GM12878 (cell line): ENCODE data around the gene STAMBPL1. TPM values are rescaled to one million over a fixed set of nuclear protein-coding genes. Genes with fewer than 3 reads are reported as not detected.

Experiments used
- ATAC-seq: fragments of 200-7000 bp; cut with Tn5 transposase; 3 replicates; pipeline ENCODE4 v1.9.1; 2020; ENCODE audit warnings: mild to moderate bottlenecking, moderate library complexity
- BruUV-seq: library from RNA; stranded (reverse); fragments of 400-500 nt; replicated peaks from 2 replicates; lab custom pipeline; 2021; lab: Mats Ljungman, UMichigan
- CTCF ChIA-PET: fragments of 300-600 bp; sonication (Branson Sonifier 250); formaldehyde crosslinking; extraction: SDS; loops from one replicate; lab custom pipeline; 2021; ENCODE audit warnings: inconsistent platforms; lab: Yijun Ruan, JAX
- POLR2A ChIA-PET: fragments of 350-600 bp; formaldehyde crosslinking; extraction: SDS; loops from one replicate; lab custom pipeline; 2021; ENCODE audit warnings: inconsistent platforms; lab: Charles Lee
- RAD21 ChIA-PET: fragments of 300-600 bp; sonication (Branson Sonifier 250); formaldehyde crosslinking; loops from one replicate; lab custom pipeline; 2023; ENCODE audit warnings: antibody characterized with exemption; ENCODE audit not compliant: unreplicated experiment; lab: Charles Lee
- SMC1A ChIA-PET: fragments of 300-600 bp; sonication (Branson Sonifier 250); formaldehyde crosslinking; loops from one replicate; lab custom pipeline; 2023; ENCODE audit not compliant: unreplicated experiment, uncharacterized antibody; lab: Charles Lee
- DNase-seq: peaks from one replicate; pipeline ENCODE4 v3.0.0-alpha.2; 2011; ENCODE audit warnings: low read depth, low spot score
- FAIRE-seq: peaks from 3 replicates; lab custom pipeline; 2011; peaks lifted over from hg19 to GRCh38; lab: Jason Lieb, UNC
- H2AFZ ChIP-seq: 2 replicates; pipeline ENCODE4 v1.6.0; 2011; ENCODE audit warnings: low read depth, low read length, control low read depth; ENCODE audit not compliant: control insufficient read depth
- H3K27ac ChIP-seq: 2 replicates; pipeline ENCODE4 v1.5.1; 2011; ENCODE audit warnings: control low read depth; ENCODE audit not compliant: control insufficient read depth, insufficient read depth
- H3K27me3 ChIP-seq, 2 experiments: replicated peaks in 1 of 2; 2 replicates each; pipeline versions ENCODE4 v1.6.0 to v1.6.1; 2011; ENCODE audit warnings: low read length in 1 of 2; ENCODE audit not compliant: control insufficient read depth in 2 of 2, insufficient read depth in 2 of 2
- H3K36me3 ChIP-seq, 2 experiments: 2 replicates each; pipeline ENCODE4 v1.5.1; 2011; ENCODE audit warnings: low read length in 1 of 2; ENCODE audit not compliant: control insufficient read depth in 2 of 2, insufficient read depth in 2 of 2
- H3K4me1 ChIP-seq: 2 replicates; pipeline ENCODE4 v1.6.1; 2011; ENCODE audit warnings: mild to moderate bottlenecking, low read length, moderate library complexity, mixed read lengths; ENCODE audit not compliant: control insufficient read depth, insufficient read depth
- H3K4me2 ChIP-seq: 2 replicates; pipeline ENCODE4 v1.6.0; 2011; ENCODE audit warnings: control low read depth; ENCODE audit not compliant: control insufficient read depth, insufficient read depth
- H3K4me3 ChIP-seq: fragments of 200-600 bp; sonication (generic); 2 replicates; pipeline ENCODE4 v1.5.1; 2016
- H3K79me2 ChIP-seq: 2 replicates; pipeline ENCODE4 v1.6.0; 2011; ENCODE audit warnings: low read length; ENCODE audit not compliant: control insufficient read depth, insufficient read depth
- H3K9ac ChIP-seq: 2 replicates; pipeline ENCODE4 v1.8.0; 2011; ENCODE audit warnings: low read length, control low read depth, mixed read lengths; ENCODE audit not compliant: control insufficient read depth, insufficient read depth
- H3K9me3 ChIP-seq: replicated peaks from 3 replicates; pipeline ENCODE4 v1.5.1; 2011; ENCODE audit warnings: mild to moderate bottlenecking, low read length; ENCODE audit not compliant: control insufficient read depth, insufficient read depth
- H4K20me1 ChIP-seq: 2 replicates; pipeline ENCODE4 v1.6.0; 2011; ENCODE audit not compliant: control insufficient read depth, insufficient read depth
- BHLHE40 ChIP-seq, 2 experiments: fragments of 450-650 bp in 1 of 2; IDR thresholded peaks; 2 replicates each; pipeline ENCODE4 v1.6.1; 2011 to 2017; ENCODE audit warnings: low read depth in 2 of 2, borderline replicate concordance in 1 of 2, improper control_type of control experiment in 1 of 2, low read length in 1 of 2, mild to moderate bottlenecking in 1 of 2
- CBX5 ChIP-seq: sonication (generic); IDR thresholded peaks from 2 replicates; pipeline ENCODE4 v1.6.1; 2016; ENCODE audit warnings: low read depth, moderate library complexity, mild to moderate bottlenecking, inconsistent platforms
- CHD4 ChIP-seq: fragments of 200-600 bp; sonication (generic); IDR thresholded peaks from 2 replicates; pipeline ENCODE4 v1.6.1; 2016; ENCODE audit warnings: mild to moderate bottlenecking
- POU2F2 ChIP-seq: IDR thresholded peaks from 3 replicates; pipeline ENCODE4 v1.6.1; 2011; ENCODE audit warnings: low read depth, mild to moderate bottlenecking, low read length, borderline replicate concordance
- STAT3 ChIP-seq: IDR thresholded peaks from 2 replicates; pipeline ENCODE4 v1.6.1; 2011; ENCODE audit warnings: low read depth, low read length, improper control_type of control experiment
- TAF1 ChIP-seq: IDR thresholded peaks from 2 replicates; pipeline ENCODE4 v1.6.1; 2011; ENCODE audit warnings: mild to moderate bottlenecking, low read depth, low read length, borderline replicate concordance
- TCF12 ChIP-seq: IDR thresholded peaks from 2 replicates; pipeline ENCODE4 v1.6.1; 2011; ENCODE audit warnings: low read depth, mild to moderate bottlenecking, low read length
- WGBS: methylation state at CpG from one replicate; pipeline ENCODE4 v1.1.6; 2016; ENCODE audit warnings: low lambda C conversion rate; ENCODE audit not compliant: insufficient replicate concordance, insufficient coverage; ENCODE audit errors: missing lambda C conversion rate; 5-methylcytosine and 5-hydroxymethylcytosine counted together
- in situ Hi-C: fragments of 300-500 bp; cut with MboI; formaldehyde crosslinking; loops from 9 replicates; pipeline ENCODE4 v1.14.3; 2018; ENCODE audit warnings: mixed read lengths
- intact Hi-C: fragments of 100-400 bp; cut with micrococcal nuclease; formaldehyde crosslinking; loops from one replicate; pipeline ENCODE4 v1.14.2; 2022; ENCODE audit not compliant: unreplicated experiment
- polyA plus RNA-seq, 11 experiments: library from polyadenylated mRNA; depleted of rRNA in 4 of 11; unstranded in 6 of 11; stranded (reverse) in 5 of 11; fragments of >200 nt; fragmentation: Nextera tagmentation in 4 of 11; fragmentation: Illumina TruSeq in 1 of 11; extraction: Ambion mirVana in 4 of 11; extraction: Trizol in 1 of 11; gene quantifications; 1 replicate in 1 of 11; 2 replicates in 10 of 11; pipeline versions ENCODE4 v1.2.1 to v1.2.3, GENCODE V29; 2011 to 2016; ENCODE audit warnings: inconsistent platforms in 2 of 11, missing spikeins in 2 of 11, low read depth in 1 of 11
- total RNA-seq, 4 experiments: library from RNA; depleted of rRNA in 3 of 4; stranded (reverse); fragments of >200 nt in 3 of 4; fragmentation: Illumina TruSeq in 1 of 4; extraction: Trizol in 1 of 4; gene quantifications; 2 replicates each; pipeline versions ENCODE4 v1.2.1 to v1.2.3, GENCODE V29; 2013 to 2021
- TF ChIP-seq, protein P1 (sequence below): fragments of 450-650 bp; formaldehyde crosslinking; IDR thresholded peaks from 2 replicates; pipeline ENCODE4 v1.4.0; 2022; ENCODE audit warnings: mild to moderate bottlenecking, moderate library complexity
- TF ChIP-seq, protein P2 (sequence below): fragments of 450-650 bp; IDR thresholded peaks from 2 replicates; pipeline ENCODE4 v1.6.1; 2016; ENCODE audit warnings: mild to moderate bottlenecking

The STAMBPL1 gene
- total and polyA plus RNA-seq, 10 of the 15 experiments (the other 5 are each of a cell fraction or from before 2014, with no cell fraction given), result 7.5 to 44.1 (median 25.4) TPM

DNA sequence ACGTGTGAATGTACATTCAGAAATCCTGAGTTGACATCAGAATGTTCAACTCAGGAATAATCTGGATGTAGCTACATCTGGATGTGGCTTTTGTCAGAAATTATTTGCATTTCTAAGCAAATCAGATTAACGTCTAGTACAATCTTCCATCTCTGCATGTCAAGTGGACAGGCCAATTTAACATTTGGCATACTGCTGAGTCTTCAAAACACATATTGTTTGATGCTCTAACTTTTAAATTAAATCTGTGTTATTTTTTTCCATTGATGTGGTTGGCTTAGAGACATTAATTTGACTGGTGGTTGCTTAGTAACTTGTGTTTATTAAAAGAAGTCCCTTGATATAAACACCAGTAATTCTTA lies 3.4 kb downstream of the STAMBPL1 start:
- RAD21 ChIA-PET, result interaction anchor here (1.0 to 13.0 kb wide), 7 partner anchors 9 to 111 kb away, joined by 3 to 249 read pairs (median 30); partner anchors contain the start of gene FAS
- no peak for FAIRE-seq
- intact Hi-C loops, result loop anchor here (5.0 to 10.0 kb wide), 2 partner anchors 109 to 531 kb away; partner anchors contain the start of genes FAS and IFIT5
- H3K4me3 ChIP-seq, result peak overlapping the region; percentile 89
- H4K20me1 ChIP-seq, result no peaks in the 10 kb centered on the region
- no peak for TF ChIP-seq BHLHE40 (IDR thresholded peaks at IDR 0.05; ENCODE audit: borderline replicate concordance in 1 of 2, low read depth in 2 of 2, low read length in 1 of 2)
- no peak for TF ChIP-seq STAT3
- no peak for TF ChIP-seq TAF1
- TF ChIP-seq CBX5, result no peak
- TF ChIP-seq, protein P1, sequence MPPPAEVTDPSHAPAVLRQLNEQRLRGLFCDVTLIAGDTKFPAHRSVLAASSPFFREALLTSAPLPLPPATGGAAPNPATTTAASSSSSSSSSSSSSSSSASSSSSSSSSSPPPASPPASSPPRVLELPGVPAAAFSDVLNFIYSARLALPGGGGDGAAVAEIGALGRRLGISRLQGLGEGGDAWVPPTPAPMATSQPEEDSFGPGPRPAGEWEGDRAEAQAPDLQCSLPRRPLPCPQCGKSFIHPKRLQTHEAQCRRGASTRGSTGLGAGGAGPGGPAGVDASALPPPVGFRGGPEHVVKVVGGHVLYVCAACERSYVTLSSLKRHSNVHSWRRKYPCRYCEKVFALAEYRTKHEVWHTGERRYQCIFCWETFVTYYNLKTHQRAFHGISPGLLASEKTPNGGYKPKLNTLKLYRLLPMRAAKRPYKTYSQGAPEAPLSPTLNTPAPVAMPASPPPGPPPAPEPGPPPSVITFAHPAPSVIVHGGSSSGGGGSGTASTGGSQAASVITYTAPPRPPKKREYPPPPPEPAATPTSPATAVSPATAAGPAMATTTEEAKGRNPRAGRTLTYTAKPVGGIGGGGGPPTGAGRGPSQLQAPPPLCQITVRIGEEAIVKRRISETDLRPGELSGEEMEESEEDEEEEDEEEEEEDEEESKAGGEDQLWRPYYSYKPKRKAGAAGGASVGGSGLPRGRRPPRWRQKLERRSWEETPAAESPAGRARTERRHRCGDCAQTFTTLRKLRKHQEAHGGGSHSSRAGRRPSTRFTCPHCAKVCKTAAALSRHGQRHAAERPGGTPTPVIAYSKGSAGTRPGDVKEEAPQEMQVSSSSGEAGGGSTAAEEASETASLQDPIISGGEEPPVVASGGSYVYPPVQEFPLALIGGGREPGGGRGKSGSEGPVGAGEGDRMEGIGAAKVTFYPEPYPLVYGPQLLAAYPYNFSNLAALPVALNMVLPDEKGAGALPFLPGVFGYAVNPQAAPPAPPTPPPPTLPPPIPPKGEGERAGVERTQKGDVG (CRISPR knock-in tag), result no peak
- no peak for TF ChIP-seq POU2F2
- no peak for TF ChIP-seq TCF12
- no peak for TF ChIP-seq CHD4
- TF ChIP-seq, protein P2, sequence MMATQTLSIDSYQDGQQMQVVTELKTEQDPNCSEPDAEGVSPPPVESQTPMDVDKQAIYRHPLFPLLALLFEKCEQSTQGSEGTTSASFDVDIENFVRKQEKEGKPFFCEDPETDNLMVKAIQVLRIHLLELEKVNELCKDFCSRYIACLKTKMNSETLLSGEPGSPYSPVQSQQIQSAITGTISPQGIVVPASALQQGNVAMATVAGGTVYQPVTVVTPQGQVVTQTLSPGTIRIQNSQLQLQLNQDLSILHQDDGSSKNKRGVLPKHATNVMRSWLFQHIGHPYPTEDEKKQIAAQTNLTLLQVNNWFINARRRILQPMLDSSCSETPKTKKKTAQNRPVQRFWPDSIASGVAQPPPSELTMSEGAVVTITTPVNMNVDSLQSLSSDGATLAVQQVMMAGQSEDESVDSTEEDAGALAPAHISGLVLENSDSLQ, result 0 out of 2 replicates have a peak, but pooled peaks have one; percentile 4
- TF ChIP-seq, all 136 proteins: peak for 1
- no TSS peak for BruUV-seq
- Histone ChIP-seq H3K9me3 (no peaks in the 10 kb centered on the region), H3K27ac (peak overlapping the region; percentile 61; the same call in 1 of the 2 replicates), H3K4me1 (peaks cover 30% of the 10 kb centered on the region), H2AFZ (no peak overlapping the region), H3K79me2 (peaks cover 84% of the 10 kb centered on the region), H3K9ac (no peak overlapping the region; the same call in 1 of the 2 replicates), H3K27me3 (no peaks in the 10 kb centered on the region), H3K4me2 (peak overlapping the region; percentile 77), H3K36me3 (no peaks in the 10 kb centered on the region)
- CTCF ChIA-PET, result interaction anchor here (0.9 to 9.8 kb wide), 5 partner anchors 13 to 50 kb away, joined by 3 to 116 read pairs (median 64); no protein-coding TSS in a partner anchor
- SMC1A ChIA-PET, result interaction anchor here (0.7 to 12.6 kb wide), 7 partner anchors 10 to 784 kb away, joined by 3 to 329 read pairs (median 76); partner anchors contain the start of gene FAS
- POLR2A ChIA-PET, result interaction anchor here (1.2 to 13.1 kb wide), 5 partner anchors 9 to 110 kb away, joined by 4 to 248 read pairs (median 4); no protein-coding TSS in a partner anchor
- WGBS, result 4% methylated on average over 2 of the region's 2 CpGs
- ATAC-seq (no peak), DNase-seq (no peak)
- in situ Hi-C loops, result no loop called here
